Tibial nerve (tissue), 4 donors: ENCODE data around the gene DAPK2.

Experiments
- EP300 ChIP-seq, 2 donors: sonication (generic); formaldehyde crosslinking; IDR thresholded peaks; one replicate each; pipeline ENCODE4 v1.6.1; 2017; ENCODE audit warnings: antibody characterized with exemption in 2 of 2, mild to moderate bottlenecking in 1 of 2
- POLR2A ChIP-seq, 2 donors: fragments of 450-650 bp; IDR thresholded peaks; one replicate each; pipeline ENCODE4 v1.6.1; 2017; ENCODE audit warnings: antibody characterized with exemption in 2 of 2, mild to moderate bottlenecking in 2 of 2, moderate library complexity in 2 of 2
- TF ChIP-seq, protein P1 (sequence below), 5 experiments: fragments of 200-600 bp in 3 of 5; fragments of 450-650 bp in 2 of 5; sonication (generic) in 3 of 5; IDR thresholded peaks; one replicate each; pipeline ENCODE4 v1.5.1; 2016 to 2019; ENCODE audit warnings: antibody characterized with exemption in 5 of 5, mild to moderate bottlenecking in 3 of 5, moderate library complexity in 2 of 5

GRCh38 chr15:63894662-63894949, 151.7 kb downstream of the DAPK2 start:
- TF ChIP-seq POLR2A (IDR thresholded peaks at IDR 0.05), result no peak
- TF ChIP-seq, protein P1, sequence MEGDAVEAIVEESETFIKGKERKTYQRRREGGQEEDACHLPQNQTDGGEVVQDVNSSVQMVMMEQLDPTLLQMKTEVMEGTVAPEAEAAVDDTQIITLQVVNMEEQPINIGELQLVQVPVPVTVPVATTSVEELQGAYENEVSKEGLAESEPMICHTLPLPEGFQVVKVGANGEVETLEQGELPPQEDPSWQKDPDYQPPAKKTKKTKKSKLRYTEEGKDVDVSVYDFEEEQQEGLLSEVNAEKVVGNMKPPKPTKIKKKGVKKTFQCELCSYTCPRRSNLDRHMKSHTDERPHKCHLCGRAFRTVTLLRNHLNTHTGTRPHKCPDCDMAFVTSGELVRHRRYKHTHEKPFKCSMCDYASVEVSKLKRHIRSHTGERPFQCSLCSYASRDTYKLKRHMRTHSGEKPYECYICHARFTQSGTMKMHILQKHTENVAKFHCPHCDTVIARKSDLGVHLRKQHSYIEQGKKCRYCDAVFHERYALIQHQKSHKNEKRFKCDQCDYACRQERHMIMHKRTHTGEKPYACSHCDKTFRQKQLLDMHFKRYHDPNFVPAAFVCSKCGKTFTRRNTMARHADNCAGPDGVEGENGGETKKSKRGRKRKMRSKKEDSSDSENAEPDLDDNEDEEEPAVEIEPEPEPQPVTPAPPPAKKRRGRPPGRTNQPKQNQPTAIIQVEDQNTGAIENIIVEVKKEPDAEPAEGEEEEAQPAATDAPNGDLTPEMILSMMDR (IDR thresholded peaks at IDR 0.05), result no peak
- TF ChIP-seq EP300 (IDR thresholded peaks at IDR 0.05), result no peak
